GM12872 (cell line): ENCODE data around the gene SEMA4D.

Experiments
- TF ChIP-seq, protein P1 (sequence below): IDR thresholded peaks from 3 replicates; pipeline ENCODE4 v1.5.1; 2011; ENCODE audit warnings: low read depth, mild to moderate bottlenecking, low read length, moderate library complexity; ENCODE audit not compliant: insufficient read depth

The SEMA4D gene

DNA sequence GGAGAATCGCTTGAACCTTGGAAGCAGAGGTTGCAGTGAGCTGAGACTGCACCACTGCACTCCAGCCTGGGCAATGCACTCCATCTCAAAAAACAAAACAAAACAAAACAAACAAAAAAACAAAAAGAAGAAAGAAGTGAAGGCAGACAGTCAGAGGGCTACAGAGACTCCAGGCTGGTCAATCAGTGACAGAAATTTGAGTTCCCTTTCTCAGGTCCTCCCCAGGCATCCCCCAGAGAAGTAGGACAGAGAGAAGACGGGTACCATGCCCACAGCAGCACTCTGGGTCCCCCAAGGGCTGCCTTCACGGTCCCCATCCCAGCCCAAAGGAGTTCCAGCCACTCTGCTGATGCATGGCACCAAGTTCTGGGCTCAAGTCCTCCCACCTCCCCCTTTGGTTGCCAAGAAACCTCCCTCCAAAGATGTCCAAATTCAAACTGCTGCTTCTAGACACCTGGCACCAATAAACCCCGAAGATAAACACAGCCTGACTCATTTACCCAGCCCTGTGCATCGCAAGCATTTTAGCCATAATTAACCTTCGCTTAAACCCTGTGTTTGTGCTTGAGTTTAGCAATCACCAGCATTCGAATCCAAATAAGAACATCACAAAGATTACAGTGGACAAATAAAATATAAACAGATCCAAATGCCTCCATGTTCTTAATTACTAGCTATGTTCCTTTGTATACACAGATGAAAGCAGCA lies 24.0 kb downstream of the SEMA4D start:
- TF ChIP-seq, protein P1, sequence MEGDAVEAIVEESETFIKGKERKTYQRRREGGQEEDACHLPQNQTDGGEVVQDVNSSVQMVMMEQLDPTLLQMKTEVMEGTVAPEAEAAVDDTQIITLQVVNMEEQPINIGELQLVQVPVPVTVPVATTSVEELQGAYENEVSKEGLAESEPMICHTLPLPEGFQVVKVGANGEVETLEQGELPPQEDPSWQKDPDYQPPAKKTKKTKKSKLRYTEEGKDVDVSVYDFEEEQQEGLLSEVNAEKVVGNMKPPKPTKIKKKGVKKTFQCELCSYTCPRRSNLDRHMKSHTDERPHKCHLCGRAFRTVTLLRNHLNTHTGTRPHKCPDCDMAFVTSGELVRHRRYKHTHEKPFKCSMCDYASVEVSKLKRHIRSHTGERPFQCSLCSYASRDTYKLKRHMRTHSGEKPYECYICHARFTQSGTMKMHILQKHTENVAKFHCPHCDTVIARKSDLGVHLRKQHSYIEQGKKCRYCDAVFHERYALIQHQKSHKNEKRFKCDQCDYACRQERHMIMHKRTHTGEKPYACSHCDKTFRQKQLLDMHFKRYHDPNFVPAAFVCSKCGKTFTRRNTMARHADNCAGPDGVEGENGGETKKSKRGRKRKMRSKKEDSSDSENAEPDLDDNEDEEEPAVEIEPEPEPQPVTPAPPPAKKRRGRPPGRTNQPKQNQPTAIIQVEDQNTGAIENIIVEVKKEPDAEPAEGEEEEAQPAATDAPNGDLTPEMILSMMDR, result no peak

- TF ChIP-seq, protein P1, result no peak
These were observed 26.5 kb downstream of the SEMA4D start for GRCh38 chr9:89471390-89471789.

DNA sequence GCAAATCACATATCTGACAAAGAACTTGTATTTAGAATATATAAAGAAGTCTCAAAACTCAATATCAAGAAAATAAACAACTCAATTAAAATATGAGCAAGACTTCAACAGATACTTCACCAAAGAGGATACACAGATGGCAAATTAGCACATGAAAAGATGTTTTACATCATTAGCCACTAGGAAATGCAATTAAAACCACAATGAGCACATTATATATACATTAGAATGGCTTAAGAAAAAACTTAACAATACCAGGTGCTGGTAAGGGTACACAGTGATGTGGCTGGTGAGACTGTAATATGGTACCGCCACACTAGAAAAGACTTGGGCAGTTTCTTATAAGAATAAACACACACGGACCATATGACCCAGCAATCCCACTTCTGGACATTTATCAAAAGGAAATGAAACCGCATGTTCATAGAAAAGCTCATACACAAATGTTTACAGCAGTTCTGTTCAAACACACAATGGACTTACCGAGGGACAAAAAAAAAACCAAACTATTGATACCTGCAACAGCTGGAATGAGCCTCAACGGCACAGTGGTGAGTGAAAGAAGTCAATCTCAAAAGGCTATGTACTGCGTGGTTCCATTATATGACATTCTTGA lies 27.6 kb downstream of the SEMA4D start:
- TF ChIP-seq, protein P1, result no peak

DNA sequence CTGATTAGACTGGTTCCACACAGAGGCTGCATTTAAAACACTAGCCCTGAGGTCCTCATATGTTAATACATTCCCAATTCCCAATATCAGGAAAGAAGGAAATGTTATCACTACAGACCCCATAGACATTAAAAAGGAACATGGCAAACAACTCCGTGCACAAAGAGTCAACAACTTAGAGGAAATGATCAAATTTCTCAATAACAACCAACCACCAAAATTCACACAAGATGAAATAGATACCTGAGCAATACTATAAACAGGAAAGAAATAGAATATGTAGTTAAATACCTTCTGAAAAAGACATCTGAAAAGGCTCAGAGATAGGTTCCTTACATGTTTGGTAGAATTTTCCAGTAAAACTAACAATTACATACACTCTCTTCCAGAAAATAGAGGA lies 28.9 kb downstream of the SEMA4D start:
- TF ChIP-seq, protein P1, result no peak

DNA sequence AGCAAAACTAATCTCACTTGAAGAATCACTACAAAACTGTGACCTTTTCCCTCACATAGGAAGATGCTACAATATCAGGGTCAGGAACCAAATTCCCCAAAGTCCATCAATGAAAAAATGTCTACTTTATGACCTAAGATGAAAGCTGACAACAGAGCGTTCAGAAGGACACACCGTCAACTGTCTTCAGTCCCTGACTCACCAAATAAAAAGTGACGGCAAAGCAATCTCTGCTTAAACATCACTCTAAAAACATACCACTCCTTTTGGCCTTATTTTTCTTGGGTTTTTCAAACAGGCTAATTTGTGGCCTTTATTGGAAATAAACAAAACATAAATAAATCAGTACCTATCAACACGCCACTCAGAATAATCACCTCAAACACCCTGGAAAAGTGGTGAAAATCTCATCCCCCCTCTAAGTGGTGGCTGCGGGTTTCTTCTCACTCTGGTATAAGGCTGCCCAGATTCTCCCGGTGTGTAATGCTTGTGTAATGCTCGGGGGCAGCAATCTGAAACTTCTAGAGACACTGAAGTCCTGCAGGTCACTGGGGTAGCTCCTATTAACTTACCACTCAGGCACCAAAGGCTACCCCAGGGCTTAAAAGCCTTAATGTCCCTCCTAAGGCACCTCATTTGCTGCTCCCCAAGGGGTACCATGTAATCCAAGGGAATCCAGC lies 29.5 kb downstream of the SEMA4D start:
- TF ChIP-seq, protein P1, result no peak

DNA sequence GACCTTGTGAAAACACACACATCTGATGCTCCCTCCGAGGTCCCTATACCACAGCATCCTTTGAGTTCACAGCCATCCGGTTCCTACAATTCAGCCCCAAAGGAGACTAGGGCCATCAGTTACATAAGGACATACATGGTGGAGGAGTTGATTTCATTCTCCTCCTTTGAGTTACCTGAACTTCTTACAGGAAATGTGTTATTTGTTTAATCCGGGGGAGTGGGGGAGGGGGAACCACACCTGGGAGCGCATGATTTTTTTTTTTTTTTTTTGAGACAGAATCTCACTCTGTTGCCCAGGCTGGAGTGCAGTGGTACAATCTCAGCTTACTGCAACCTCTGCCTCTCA lies 30.7 kb downstream of the SEMA4D start:
- TF ChIP-seq, protein P1, result no peak

DNA sequence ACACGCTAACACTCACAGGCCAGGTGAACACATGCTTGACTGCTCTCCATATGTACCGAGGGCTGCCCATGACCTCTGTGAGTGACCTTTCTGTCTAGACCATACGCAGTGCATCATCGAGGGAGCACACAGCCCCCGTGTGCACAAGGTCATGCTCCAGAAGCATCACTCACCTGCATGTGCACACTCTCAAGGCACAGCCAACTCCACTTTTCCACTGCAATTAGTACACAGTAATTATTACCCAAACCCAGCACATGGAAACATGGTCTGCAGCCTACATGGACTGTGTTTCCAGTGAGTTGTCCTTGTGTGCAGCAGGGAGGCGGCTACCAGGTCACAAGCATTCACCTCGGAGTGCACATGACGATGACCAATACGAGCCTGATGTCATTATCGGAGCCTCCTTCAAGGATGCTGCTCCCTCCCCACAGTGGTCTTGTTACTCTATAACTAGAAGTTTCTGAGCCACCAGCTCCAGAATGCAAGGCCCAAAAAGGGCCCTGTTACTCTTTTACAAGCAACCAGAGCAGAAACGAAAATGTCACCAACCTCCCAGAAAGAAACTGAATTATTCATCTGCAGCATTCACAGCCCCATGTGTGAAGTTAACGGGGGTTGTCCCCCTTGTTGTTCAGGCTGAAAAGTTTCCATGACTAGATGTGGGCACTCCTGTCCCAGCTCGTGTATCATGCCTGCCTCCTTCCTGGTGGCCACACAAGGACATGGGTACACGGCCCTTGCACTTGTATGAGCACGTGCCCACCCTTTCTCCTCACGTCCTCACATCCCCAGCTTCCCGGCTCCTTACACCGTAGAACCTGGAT lies 31.2 kb downstream of the SEMA4D start:
- TF ChIP-seq, protein P1, result no peak
